HG03159 (cell line): ENCODE results near the gene NTPCR.

Experiments used
- ATAC-seq: cut with Tn5 transposase; IDR thresholded peaks from one replicate; pipeline ENCODE4 v1.9.1; 2021; ENCODE audit warnings: mild to moderate bottlenecking, moderate library complexity; ENCODE audit not compliant: unreplicated experiment

NTPCR gene

GRCh38 chr1:233005156-233005555 is 54.7 kb downstream of the NTPCR start:
- ATAC-seq = no peak

- no peak for ATAC-seq
Measured at GRCh38 chr1:233005703-233006102, 55.3 kb downstream of the NTPCR start.

- no peak for ATAC-seq
Measured at GRCh38 chr1:233006108-233006507, 55.7 kb downstream of the NTPCR start.

GRCh38 chr1:233006541-233006973 is 56.1 kb downstream of the NTPCR start:
- no peak for ATAC-seq

GRCh38 chr1:233010146-233010545 is 59.7 kb downstream of the NTPCR start:
- ATAC-seq = no peak

- ATAC-seq = no peak
Measured at GRCh38 chr1:233012021-233012420, 61.6 kb downstream of the NTPCR start.

GRCh38 chr1:233015965-233016364 is 65.6 kb downstream of the NTPCR start:
- ATAC-seq = peak; percentile 59

- ATAC-seq = no peak
Measured at GRCh38 chr1:233016798-233017197, 66.4 kb downstream of the NTPCR start.

GRCh38 chr1:233019083-233019482 is 68.7 kb downstream of the NTPCR start:
- ATAC-seq = no peak

GRCh38 chr1:233019778-233020325 is 69.4 kb downstream of the NTPCR start:
- no peak for ATAC-seq

- no peak for ATAC-seq
Measured at GRCh38 chr1:233020426-233020825, 70.0 kb downstream of the NTPCR start.

- ATAC-seq = no peak
Measured at GRCh38 chr1:233022246-233022645, 71.8 kb downstream of the NTPCR start.

- ATAC-seq = no peak
Measured at GRCh38 chr1:233024199-233024598, 73.8 kb downstream of the NTPCR start.

GRCh38 chr1:233025157-233025556 is 74.7 kb downstream of the NTPCR start:
- no peak for ATAC-seq

- no peak for ATAC-seq
Measured at GRCh38 chr1:233025567-233025966, 75.2 kb downstream of the NTPCR start.

- ATAC-seq = no peak
Measured at GRCh38 chr1:233027046-233027445, 76.6 kb downstream of the NTPCR start.

GRCh38 chr1:233031521-233031920 is 81.1 kb downstream of the NTPCR start:
- no peak for ATAC-seq

GRCh38 chr1:233032916-233033315 is 82.5 kb downstream of the NTPCR start:
- no peak for ATAC-seq

GRCh38 chr1:233033361-233033760 is 83.0 kb downstream of the NTPCR start:
- no peak for ATAC-seq
